ENCODE results near the gene RFTN1. TPM values are rescaled to one million over a fixed set of nuclear protein-coding genes. Genes with fewer than 3 reads are reported as not detected.

Gene RFTN1
- total RNA-seq, 1 donor from 2014 or later = 0.96 TPM

- Mint-ChIP-seq H3K27me3 (peaks cover 33% of the 10 kb centered on the region), H3K4me3 (ENCODE audit: low read depth) (no peak overlapping the region), H3K27ac (no peak overlapping the region), H3K9me3 (ENCODE audit: low read depth) (no peaks in the 10 kb centered on the region), H3K4me1 (ENCODE audit: low read depth) (peaks cover 26% of the 10 kb centered on the region), H3K36me3 (ENCODE audit: insufficient read depth) (no peaks in the 10 kb centered on the region)
- TF ChIP-seq CTCF (IDR thresholded peaks at IDR 0.05; ENCODE audit: unreplicated experiment) = no peak
- no peak for DNase-seq (ENCODE audit: low spot score, unreplicated experiment)
Observed at GRCh38 chr3:16484984-16485383, 28.5 kb downstream of the RFTN1 start.

GRCh38 chr3:16484216-16484615, 29.3 kb downstream of the RFTN1 start:
- H3K27ac Mint-ChIP-seq = no peak overlapping the region
- H3K27me3 Mint-ChIP-seq = peaks cover 33% of the 10 kb centered on the region
- no peak overlapping the region for H3K4me3 Mint-ChIP-seq (ENCODE audit: low read depth)

GRCh38 chr3:16482770-16483531, 30.5 kb downstream of the RFTN1 start:
- no peaks in the 10 kb centered on the region for H3K9me3 Mint-ChIP-seq (ENCODE audit: low read depth)
- H3K4me3 Mint-ChIP-seq (ENCODE audit: low read depth) = no peak overlapping the region
- no peak for DNase-seq (ENCODE audit: low spot score, unreplicated experiment)
- peaks cover 30% of the 10 kb centered on the region for H3K27me3 Mint-ChIP-seq
- no peak for TF ChIP-seq CTCF (IDR thresholded peaks at IDR 0.05; ENCODE audit: unreplicated experiment)
- H3K36me3 Mint-ChIP-seq (ENCODE audit: insufficient read depth) = no peaks in the 10 kb centered on the region
- no peak overlapping the region for H3K27ac Mint-ChIP-seq
- peaks cover 27% of the 10 kb centered on the region for H3K4me1 Mint-ChIP-seq (ENCODE audit: low read depth)

More at GRCh38 chr3:16484216-16484615, 29.3 kb downstream of the RFTN1 start:
- TF ChIP-seq CTCF (IDR thresholded peaks at IDR 0.05; ENCODE audit: unreplicated experiment) = no peak
- no peaks in the 10 kb centered on the region for H3K36me3 Mint-ChIP-seq (ENCODE audit: insufficient read depth)
- peaks cover 27% of the 10 kb centered on the region for H3K4me1 Mint-ChIP-seq (ENCODE audit: low read depth)
- H3K9me3 Mint-ChIP-seq (ENCODE audit: low read depth) = no peaks in the 10 kb centered on the region
- DNase-seq (ENCODE audit: low spot score, unreplicated experiment) = no peak

- no peak for DNase-seq (ENCODE audit: low spot score, unreplicated experiment)
- peaks cover 1% of the 10 kb centered on the region for H3K9me3 Mint-ChIP-seq (ENCODE audit: low read depth)
- H3K27me3 Mint-ChIP-seq = peaks cover 31% of the 10 kb centered on the region
- no peaks in the 10 kb centered on the region for H3K36me3 Mint-ChIP-seq (ENCODE audit: insufficient read depth)
- TF ChIP-seq CTCF (IDR thresholded peaks at IDR 0.05; ENCODE audit: unreplicated experiment) = no peak
- H3K4me3 Mint-ChIP-seq (ENCODE audit: low read depth) = no peak overlapping the region
- no peak overlapping the region for H3K27ac Mint-ChIP-seq
- peaks cover 27% of the 10 kb centered on the region for H3K4me1 Mint-ChIP-seq (ENCODE audit: low read depth)
Observed at GRCh38 chr3:16482194-16482769, 31.2 kb downstream of the RFTN1 start.

- H3K27me3 Mint-ChIP-seq = peaks cover 26% of the 10 kb centered on the region
- no peak for TF ChIP-seq CTCF (IDR thresholded peaks at IDR 0.05; ENCODE audit: unreplicated experiment)
- H3K4me1 Mint-ChIP-seq (ENCODE audit: low read depth) = peaks cover 27% of the 10 kb centered on the region
- DNase-seq (ENCODE audit: low spot score, unreplicated experiment) = no peak
- no peaks in the 10 kb centered on the region for H3K36me3 Mint-ChIP-seq (ENCODE audit: insufficient read depth)
- H3K27ac Mint-ChIP-seq = no peak overlapping the region
- H3K9me3 Mint-ChIP-seq (ENCODE audit: low read depth) = peaks cover 3% of the 10 kb centered on the region
- H3K4me3 Mint-ChIP-seq (ENCODE audit: low read depth) = no peak overlapping the region
Observed at GRCh38 chr3:16481546-16481897, 32.0 kb downstream of the RFTN1 start.
